Hepatocyte (in vitro differentiated cells): Measurements from ENCODE around the gene HNRNPA1. TPM values are rescaled to one million over a fixed set of nuclear protein-coding genes. Genes with fewer than 3 reads are reported as not detected.

Experiments
- DNase-seq: peaks from one replicate; pipeline ENCODE4 v3.0.0-alpha.2; 2016; ENCODE audit warnings: low spot score
- H2AFZ ChIP-seq: fragments of 200-600 bp; sonication (generic); 2 replicates; pipeline ENCODE4 v1.6.0; 2016; ENCODE audit warnings: antibody characterized with exemption, mild to moderate bottlenecking
- H3K27ac ChIP-seq: fragments of 200-600 bp; sonication (generic); 2 replicates; pipeline ENCODE4 v1.5.1; 2016; ENCODE audit warnings: mild to moderate bottlenecking
- H3K27me3 ChIP-seq: fragments of 200-600 bp; sonication (generic); 2 replicates; pipeline ENCODE4 v1.6.1; 2016
- H3K36me3 ChIP-seq: fragments of 200-600 bp; sonication (generic); replicated peaks from 2 replicates; pipeline ENCODE4 v1.5.1; 2016; ENCODE audit warnings: low read depth; ENCODE audit not compliant: insufficient read depth
- H3K4me1 ChIP-seq: fragments of 200-600 bp; sonication (generic); 2 replicates; pipeline ENCODE4 v1.5.1; 2016; ENCODE audit warnings: mild to moderate bottlenecking, moderate library complexity; ENCODE audit not compliant: insufficient read depth
- H3K4me2 ChIP-seq: fragments of 200-600 bp; sonication (generic); 2 replicates; pipeline ENCODE4 v1.6.0; 2016
- H3K4me3 ChIP-seq: fragments of 200-600 bp; sonication (generic); 2 replicates; pipeline ENCODE4 v1.5.1; 2016; ENCODE audit warnings: mild to moderate bottlenecking
- H3K79me2 ChIP-seq: fragments of 200-600 bp; sonication (generic); 2 replicates; pipeline ENCODE4 v1.6.0; 2017; ENCODE audit warnings: mild to moderate bottlenecking
- H3K9me2 ChIP-seq: fragments of 200-600 bp; sonication (generic); replicated peaks from 2 replicates; pipeline ENCODE4 v1.6.0; 2017; ENCODE audit warnings: mild to moderate bottlenecking; ENCODE audit not compliant: insufficient read depth
- H3K9me3 ChIP-seq: fragments of 200-600 bp; sonication (generic); 2 replicates; pipeline ENCODE4 v1.5.1; 2016; ENCODE audit warnings: low read depth, mild to moderate bottlenecking
- H4K20me1 ChIP-seq: fragments of 200-600 bp; sonication (generic); 2 replicates; pipeline ENCODE4 v1.6.0; 2016; ENCODE audit warnings: mild to moderate bottlenecking; ENCODE audit not compliant: insufficient read depth, poor library complexity, severe bottlenecking
- CTCF ChIP-seq: fragments of 200-600 bp; sonication (generic); IDR thresholded peaks from 2 replicates; pipeline ENCODE4 v1.5.1; 2016; ENCODE audit warnings: antibody characterized with exemption, mild to moderate bottlenecking; ENCODE audit not compliant: poor library complexity
- EZH2 ChIP-seq: fragments of 200-600 bp; sonication (generic); IDR thresholded peaks from 2 replicates; pipeline ENCODE4 v1.6.1; 2016; ENCODE audit warnings: antibody characterized with exemption, mild to moderate bottlenecking, borderline replicate concordance
- EZH2phosphoT487 ChIP-seq: fragments of 200-600 bp; sonication (generic); IDR thresholded peaks from one replicate; pipeline ENCODE4 v1.6.1; 2018; ENCODE audit warnings: antibody characterized with exemption, mild to moderate bottlenecking, low read depth, moderate library complexity; ENCODE audit not compliant: unreplicated experiment, severe bottlenecking
- WGBS: methylation state at CpG from one replicate; pipeline ENCODE4 v1.1.6; 2016; ENCODE audit warnings: low lambda C conversion rate; ENCODE audit errors: missing lambda C conversion rate; 5-methylcytosine and 5-hydroxymethylcytosine counted together
- polyA plus RNA-seq: library from polyadenylated mRNA; unstranded; fragments of >200 nt; fragmentation: Nextera tagmentation; extraction: Ambion mirVana; gene quantifications from 2 replicates; pipeline ENCODE4 v1.2.1, GENCODE V29; 2016
- small RNA-seq: library from RNA; depleted of rRNA; stranded (forward); fragments of <200 nt; gene quantifications from one replicate; pipeline ENCODE3, GENCODE V24; 2014
- total RNA-seq: library from RNA; depleted of rRNA; stranded (reverse); fragments of >200 nt; gene quantifications from 2 replicates; pipeline ENCODE4 v1.2.3, GENCODE V29; 2014

Gene HNRNPA1
- total and polyA plus RNA-seq, 2 experiments from 2014 or later: 467 to 482 TPM

- Histone ChIP-seq H3K4me3 (no peak overlapping the region), H3K9me2 (no peaks in the 10 kb centered on the region), H4K20me1 (peaks cover 18% of the 10 kb centered on the region), H3K79me2 (peaks cover 85% of the 10 kb centered on the region), H3K9me3 (no peaks in the 10 kb centered on the region), H2AFZ (no peak overlapping the region), H3K27me3 (no peaks in the 10 kb centered on the region), H3K27ac (no peak overlapping the region), H3K4me2 (no peak overlapping the region), H3K4me1 (peaks cover 32% of the 10 kb centered on the region), H3K36me3 (no peaks in the 10 kb centered on the region)
- 100% methylated on average over 4 of the region's 4 CpGs for WGBS
- no peak for DNase-seq
- TF ChIP-seq CTCF (no peak), EZH2phosphoT487 (no peak), EZH2 (no peak)
Measured at GRCh38 chr12:54333420-54334034, 53.0 kb downstream of the HNRNPA1 start.

Small RNA genes lying within 50 kb of the gene (small RNA-seq; reads per million reads assigned to genes)
- gene RN7SL390P (not detected), gene RNU6-950P (not detected)

Other genes starting within 250 kb of the HNRNPA1 start
- 0.20 and 0.40 TPM in 2 replicates for gene HOXC5, start 247.7 kb upstream of the HNRNPA1 start, total RNA-seq
- gene HOXC5, start 247.7 kb upstream of the HNRNPA1 start, polyA plus RNA-seq: 0.18 and 1.1 TPM in 2 replicates
- 1.5 and 2.1 TPM in 2 replicates for gene HOXC4, start 226.9 kb upstream of the HNRNPA1 start, total RNA-seq
- gene HOXC4, start 226.9 kb upstream of the HNRNPA1 start, polyA plus RNA-seq: 4.4 and 4.8 TPM in 2 replicates
- 54.3 and 59.1 TPM in 2 replicates for gene SMUG1, start 91.7 kb upstream of the HNRNPA1 start, total RNA-seq
- 70.3 and 77.9 TPM in 2 replicates for gene SMUG1, start 91.7 kb upstream of the HNRNPA1 start, polyA plus RNA-seq
- 58.2 and 60.1 TPM in 2 replicates for gene CBX5, start 604 bp upstream of the HNRNPA1 start, total RNA-seq
- 21.9 and 23.3 TPM in 2 replicates for gene CBX5, start 604 bp upstream of the HNRNPA1 start, polyA plus RNA-seq
- 0.44 TPM in 1 of 2 replicates, not detected in the other for gene NFE2, start 20.3 kb downstream of the HNRNPA1 start, total RNA-seq
- gene NFE2, start 20.3 kb downstream of the HNRNPA1 start, polyA plus RNA-seq: 0.83 TPM in 1 of 2 replicates, not detected in the other
- 164 and 220 TPM in 2 replicates for gene COPZ1, start 44.4 kb downstream of the HNRNPA1 start, total RNA-seq
- 207 and 224 TPM in 2 replicates for gene COPZ1, start 44.4 kb downstream of the HNRNPA1 start, polyA plus RNA-seq
- gene GPR84, start 83.8 kb downstream of the HNRNPA1 start, total RNA-seq: 0.07 TPM in 1 of 2 replicates, not detected in the other
- gene GPR84, start 83.8 kb downstream of the HNRNPA1 start, polyA plus RNA-seq: not detected in 2 replicates
- gene ZNF385A, start 104.0 kb downstream of the HNRNPA1 start, total RNA-seq: 2.2 and 5.6 TPM in 2 replicates
- gene ZNF385A, start 104.0 kb downstream of the HNRNPA1 start, polyA plus RNA-seq: 4.2 and 4.6 TPM in 2 replicates
- 31.3 and 45.7 TPM in 2 replicates for gene ITGA5, start 138.5 kb downstream of the HNRNPA1 start, total RNA-seq
- gene ITGA5, start 138.5 kb downstream of the HNRNPA1 start, polyA plus RNA-seq: 53.6 and 57.2 TPM in 2 replicates
- not detected in 2 replicates for gene GTSF1, start 192.9 kb downstream of the HNRNPA1 start, total RNA-seq
- gene GTSF1, start 192.9 kb downstream of the HNRNPA1 start, polyA plus RNA-seq: not detected in 2 replicates
- 0.60 and 1.6 TPM in 2 replicates for gene NCKAP1L, start 217.0 kb downstream of the HNRNPA1 start, total RNA-seq
- gene NCKAP1L, start 217.0 kb downstream of the HNRNPA1 start, polyA plus RNA-seq: 2.5 TPM in 1 of 2 replicates, not detected in the other